Activated B cell treated with CpG ODN at 0.5 μM for 24 hours (primary cell): ENCODE measurements around the gene SPRY4. TPM values are rescaled to one million over a fixed set of nuclear protein-coding genes. Genes with fewer than 3 reads are reported as not detected.

Source experiments
- ATAC-seq: fragments of 200-7000 bp; cut with Tn5 transposase; one replicate; pipeline ENCODE4 v1.10.0; 2021; ENCODE audit warnings: low read depth, mild to moderate bottlenecking, moderate library complexity
- CTCF ChIA-PET: fragments of 350-600 bp; sonication (Branson Sonifier 250); formaldehyde crosslinking; loops from one replicate; lab custom pipeline; 2021; ENCODE audit warnings: antibody characterized with exemption; lab: Charles Lee
- POLR2A ChIA-PET: fragments of 350-600 bp; sonication (Branson Sonifier 250); formaldehyde crosslinking; loops from one replicate; lab custom pipeline; 2021; ENCODE audit warnings: antibody characterized with exemption; lab: Charles Lee
- DNase-seq: peaks from one replicate; pipeline ENCODE4 v3.0.0; 2022
- H3K27ac Mint-ChIP-seq: one replicate; pipeline ENCODE4 v1.8.0; 2020; ENCODE audit warnings: mixed read lengths
- H3K27me3 Mint-ChIP-seq: one replicate; pipeline ENCODE4 v1.8.0; 2021; ENCODE audit warnings: mixed read lengths
- H3K36me3 Mint-ChIP-seq: one replicate; pipeline ENCODE4 v1.8.0; 2021; ENCODE audit warnings: low read depth, mixed read lengths
- H3K4me1 Mint-ChIP-seq: one replicate; pipeline ENCODE4 v1.8.0; 2021; ENCODE audit warnings: mixed read lengths
- H3K4me3 Mint-ChIP-seq: one replicate; pipeline ENCODE4 v1.8.0; 2020; ENCODE audit warnings: mild to moderate bottlenecking, mixed read lengths
- H3K9me3 Mint-ChIP-seq: one replicate; pipeline ENCODE4 v1.8.0; 2020; ENCODE audit warnings: mixed read lengths
- intact Hi-C: fragments of 100-400 bp; cut with micrococcal nuclease; formaldehyde crosslinking; loops from one replicate; pipeline ENCODE4 v1.15.1; 2024
- total RNA-seq: library from RNA; stranded (reverse); gene quantifications from 2 replicates; pipeline ENCODE4 v1.2.3, GENCODE V29; 2022
- TF ChIP-seq, protein P1 (sequence below): fragments of 200-600 bp; IDR thresholded peaks from one replicate; pipeline ENCODE4 v1.8.0; 2022; ENCODE audit warnings: antibody characterized with exemption, mild to moderate bottlenecking

The SPRY4 gene
- total RNA-seq, 1 donor from 2014 or later, result not detected

DNA sequence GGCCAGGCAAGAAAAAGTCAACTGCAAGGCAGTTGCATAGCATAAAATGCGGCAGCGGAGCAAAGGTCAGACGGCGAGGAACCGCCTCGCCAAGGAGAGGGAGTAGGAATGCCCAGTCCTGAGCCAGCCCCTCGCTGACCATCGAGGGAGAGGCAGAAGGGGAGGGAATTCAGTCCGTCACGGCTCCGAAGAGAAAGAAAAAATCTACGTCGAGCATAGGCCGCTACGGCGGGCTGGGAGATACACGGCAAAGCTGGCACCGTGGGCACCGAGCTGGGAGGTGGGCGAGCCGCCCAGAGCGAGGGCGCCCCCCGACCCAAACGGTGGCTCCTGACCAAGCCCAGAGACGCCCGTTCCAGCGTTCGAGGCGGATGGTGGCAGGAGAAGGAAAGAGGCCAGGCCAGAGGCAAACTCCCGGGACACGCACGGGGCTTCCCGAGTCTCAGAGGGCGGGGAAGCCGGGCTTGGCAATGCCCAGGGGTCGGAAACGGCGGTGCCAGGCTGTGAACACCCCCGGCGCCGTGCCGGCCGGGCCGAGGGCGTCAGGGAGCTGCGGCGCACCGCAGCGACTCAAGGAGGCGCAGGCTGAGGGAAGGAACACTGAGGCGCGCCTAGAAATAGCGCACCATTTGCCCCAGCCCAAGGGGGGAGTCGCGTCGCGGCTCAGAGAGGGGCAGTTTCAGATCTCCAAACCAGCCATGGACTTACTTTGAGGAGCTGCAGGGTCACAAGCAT, 518 bp downstream of the SPRY4 start:
- intact Hi-C loops, result loop anchor here (1.0 to 10.0 kb wide), 3 partner anchors 95 to 220 kb away; no protein-coding TSS in a partner anchor
- ATAC-seq (peak; percentile 59), DNase-seq (no peak)
- Mint-ChIP-seq H3K9me3 (no peaks in the 10 kb centered on the region), H3K27ac (no peak overlapping the region), H3K4me3 (peak overlapping the region; percentile 85), H3K4me1 (peaks cover 41% of the 10 kb centered on the region), H3K27me3 (peaks cover 68% of the 10 kb centered on the region), H3K36me3 (no peaks in the 10 kb centered on the region)
- ChIA-PET POLR2A (interaction anchor here (0.5 to 1.2 kb wide), 4 partner anchors 20 to 96 kb away, joined by 3 read pairs; no protein-coding TSS in a partner anchor), CTCF (interaction anchor here (1.1 kb wide), 1 partner anchor 225 kb away, joined by 3 read pairs; no protein-coding TSS in a partner anchor)
- TF ChIP-seq, protein P1, sequence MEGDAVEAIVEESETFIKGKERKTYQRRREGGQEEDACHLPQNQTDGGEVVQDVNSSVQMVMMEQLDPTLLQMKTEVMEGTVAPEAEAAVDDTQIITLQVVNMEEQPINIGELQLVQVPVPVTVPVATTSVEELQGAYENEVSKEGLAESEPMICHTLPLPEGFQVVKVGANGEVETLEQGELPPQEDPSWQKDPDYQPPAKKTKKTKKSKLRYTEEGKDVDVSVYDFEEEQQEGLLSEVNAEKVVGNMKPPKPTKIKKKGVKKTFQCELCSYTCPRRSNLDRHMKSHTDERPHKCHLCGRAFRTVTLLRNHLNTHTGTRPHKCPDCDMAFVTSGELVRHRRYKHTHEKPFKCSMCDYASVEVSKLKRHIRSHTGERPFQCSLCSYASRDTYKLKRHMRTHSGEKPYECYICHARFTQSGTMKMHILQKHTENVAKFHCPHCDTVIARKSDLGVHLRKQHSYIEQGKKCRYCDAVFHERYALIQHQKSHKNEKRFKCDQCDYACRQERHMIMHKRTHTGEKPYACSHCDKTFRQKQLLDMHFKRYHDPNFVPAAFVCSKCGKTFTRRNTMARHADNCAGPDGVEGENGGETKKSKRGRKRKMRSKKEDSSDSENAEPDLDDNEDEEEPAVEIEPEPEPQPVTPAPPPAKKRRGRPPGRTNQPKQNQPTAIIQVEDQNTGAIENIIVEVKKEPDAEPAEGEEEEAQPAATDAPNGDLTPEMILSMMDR, result no peak

DNA sequence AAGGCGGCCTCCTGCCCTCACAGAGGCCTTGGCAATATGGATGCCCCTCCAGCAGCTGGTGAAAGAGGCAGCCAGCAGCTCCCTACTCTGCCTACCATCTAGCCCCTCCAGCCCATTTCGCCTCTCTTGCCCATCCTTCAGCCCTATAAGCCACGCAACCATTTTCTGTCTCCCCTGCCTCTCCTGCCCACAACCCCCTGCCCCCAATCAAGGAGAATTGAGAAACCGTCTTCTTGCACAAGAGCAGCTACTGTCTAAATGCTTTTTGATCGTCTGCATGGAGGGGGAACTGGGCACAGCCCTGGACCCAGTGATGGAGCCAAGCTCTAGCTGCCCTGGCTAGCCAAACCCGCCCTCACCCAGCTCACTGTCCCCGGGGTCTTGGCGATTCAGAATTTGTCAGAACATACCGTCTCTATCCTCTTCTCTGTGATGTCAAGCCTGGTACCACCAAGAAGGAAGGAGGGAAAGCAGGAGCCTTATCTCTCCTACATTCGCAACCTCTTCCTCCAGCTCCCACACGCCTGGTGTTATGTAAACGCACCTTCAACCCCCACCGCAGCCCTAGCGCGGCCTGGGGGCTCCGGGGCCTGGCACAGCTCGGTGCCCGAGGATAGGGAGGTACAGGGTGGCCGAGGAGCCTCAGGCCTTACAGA, 1.2 kb downstream of the SPRY4 start:
- DNase-seq (no peak), ATAC-seq (no peak)
- Mint-ChIP-seq H3K4me3 (peak overlapping the region; percentile 85), H3K27ac (no peak overlapping the region), H3K9me3 (no peaks in the 10 kb centered on the region), H3K4me1 (peaks cover 41% of the 10 kb centered on the region), H3K27me3 (peaks cover 67% of the 10 kb centered on the region), H3K36me3 (no peaks in the 10 kb centered on the region)
- TF ChIP-seq, protein P1, result no peak
- intact Hi-C loops, result loop anchor here (1.0 to 10.0 kb wide), 3 partner anchors 96 to 221 kb away; no protein-coding TSS in a partner anchor
- ChIA-PET CTCF (no interaction called here), POLR2A (interaction anchor here (0.5 kb wide), 1 partner anchor 21 kb away, joined by 3 read pairs; no protein-coding TSS in a partner anchor)

DNA sequence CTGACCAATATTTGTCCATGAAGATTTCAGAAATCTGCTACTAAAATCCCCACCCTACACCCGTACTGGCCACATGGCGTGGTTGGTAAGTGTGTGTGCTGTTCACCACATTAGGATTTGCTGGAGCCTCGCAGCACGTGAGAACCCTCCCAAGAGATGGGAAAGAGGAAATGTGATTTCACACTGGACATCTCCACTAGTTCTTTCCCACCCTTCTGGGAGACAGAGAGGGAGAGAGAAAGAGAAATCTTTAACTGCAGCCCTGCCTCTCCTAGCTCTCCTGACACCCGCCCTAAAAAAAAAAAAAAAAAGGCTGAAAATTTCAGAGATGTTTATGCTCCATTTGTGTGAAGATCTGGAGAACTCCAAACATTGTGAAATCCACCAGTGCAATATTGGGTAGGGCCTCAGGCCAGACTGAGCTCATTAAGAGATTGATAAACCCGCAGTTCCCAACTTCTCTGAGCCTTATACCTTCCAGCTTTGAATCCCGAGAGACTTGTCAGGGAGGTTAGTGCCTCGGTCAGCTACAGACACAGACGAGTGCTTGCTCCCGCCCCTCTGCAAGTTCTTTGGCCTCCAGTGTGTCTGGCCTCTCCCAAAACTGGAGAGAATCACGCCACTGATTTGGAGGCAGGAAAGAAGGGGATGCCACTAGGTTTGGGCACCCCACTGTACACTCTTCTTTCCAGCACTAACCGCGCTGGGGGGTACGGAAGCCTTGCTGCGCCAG, 1.9 kb downstream of the SPRY4 start:
- TF ChIP-seq, protein P1, result no peak
- ChIA-PET POLR2A (no interaction called here), CTCF (no interaction called here)
- no peak for DNase-seq
- Mint-ChIP-seq H3K4me3 (no peak overlapping the region), H3K27ac (no peak overlapping the region), H3K4me1 (peaks cover 41% of the 10 kb centered on the region), H3K9me3 (no peaks in the 10 kb centered on the region), H3K36me3 (no peaks in the 10 kb centered on the region), H3K27me3 (peaks cover 62% of the 10 kb centered on the region)
- ATAC-seq, result no peak
- intact Hi-C loops, result loop anchor here (5.0 to 10.0 kb wide), 2 partner anchors 171 to 222 kb away; no protein-coding TSS in a partner anchor

DNA sequence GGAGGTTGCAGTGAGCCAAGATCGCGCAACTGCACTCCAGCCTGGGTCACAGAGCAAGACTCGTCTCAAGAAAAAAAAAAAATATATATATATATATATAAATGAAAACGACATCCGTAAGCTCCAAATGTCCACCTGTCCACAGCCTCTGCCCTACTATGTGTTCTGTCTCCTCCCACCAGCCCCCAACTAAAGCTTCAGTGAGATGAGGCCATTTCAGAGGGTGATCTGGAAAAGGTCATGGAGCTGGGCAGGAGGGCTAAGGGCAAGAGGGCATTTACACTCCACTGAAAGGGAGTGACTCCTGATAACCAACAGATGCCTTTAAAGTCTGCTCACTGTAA, 2.4 kb downstream of the SPRY4 start:
- Mint-ChIP-seq H3K27ac (no peak overlapping the region), H3K9me3 (no peaks in the 10 kb centered on the region), H3K4me3 (no peak overlapping the region), H3K4me1 (peaks cover 41% of the 10 kb centered on the region), H3K36me3 (no peaks in the 10 kb centered on the region), H3K27me3 (peaks cover 59% of the 10 kb centered on the region)
- DNase-seq (no peak), ATAC-seq (no peak)
- intact Hi-C loops, result loop anchor here (5.0 to 10.0 kb wide), 2 partner anchors 170 to 222 kb away; no protein-coding TSS in a partner anchor
- TF ChIP-seq, protein P1, result no peak
- ChIA-PET POLR2A (no interaction called here), CTCF (no interaction called here)
